ENCODE results near the gene TGFBR2. TPM values are rescaled to one million over a fixed set of nuclear protein-coding genes. Genes with fewer than 3 reads are reported as not detected.
"Not testable (repeated sequence)": the region's sequence is repeated elsewhere in the genome, so short reads cannot be mapped to it uniquely, and the experiment has no call there.

TGFBR2 gene
- total RNA-seq, 3 donors from 2014 or later, result 205 to 281 (median 243) TPM

DNA sequence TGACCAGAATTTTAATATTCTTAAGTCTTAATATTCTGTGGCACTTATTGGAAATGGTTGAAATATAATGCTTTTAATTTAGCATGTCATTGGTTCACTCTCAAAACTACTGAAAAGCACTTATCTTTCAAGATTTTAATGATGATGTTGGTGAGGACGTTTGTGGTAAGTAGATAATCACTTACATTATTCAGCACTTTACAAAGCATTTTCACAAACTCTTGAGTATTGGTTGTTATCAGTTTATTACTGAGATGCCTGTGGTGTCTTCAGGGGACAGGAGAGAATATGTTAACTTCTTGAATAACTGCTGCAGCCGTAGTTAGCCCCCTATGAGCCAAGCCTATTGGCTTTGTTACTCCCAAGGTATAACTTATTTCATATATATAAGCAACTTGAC is 15.2 kb downstream of the TGFBR2 start:
- TF ChIP-seq POLR2AphosphoS5 (IDR thresholded peaks at IDR 0.05) (no peak), POLR2A (IDR thresholded peaks at IDR 0.05) (no peak)
- TF ChIP-seq, protein P1, sequence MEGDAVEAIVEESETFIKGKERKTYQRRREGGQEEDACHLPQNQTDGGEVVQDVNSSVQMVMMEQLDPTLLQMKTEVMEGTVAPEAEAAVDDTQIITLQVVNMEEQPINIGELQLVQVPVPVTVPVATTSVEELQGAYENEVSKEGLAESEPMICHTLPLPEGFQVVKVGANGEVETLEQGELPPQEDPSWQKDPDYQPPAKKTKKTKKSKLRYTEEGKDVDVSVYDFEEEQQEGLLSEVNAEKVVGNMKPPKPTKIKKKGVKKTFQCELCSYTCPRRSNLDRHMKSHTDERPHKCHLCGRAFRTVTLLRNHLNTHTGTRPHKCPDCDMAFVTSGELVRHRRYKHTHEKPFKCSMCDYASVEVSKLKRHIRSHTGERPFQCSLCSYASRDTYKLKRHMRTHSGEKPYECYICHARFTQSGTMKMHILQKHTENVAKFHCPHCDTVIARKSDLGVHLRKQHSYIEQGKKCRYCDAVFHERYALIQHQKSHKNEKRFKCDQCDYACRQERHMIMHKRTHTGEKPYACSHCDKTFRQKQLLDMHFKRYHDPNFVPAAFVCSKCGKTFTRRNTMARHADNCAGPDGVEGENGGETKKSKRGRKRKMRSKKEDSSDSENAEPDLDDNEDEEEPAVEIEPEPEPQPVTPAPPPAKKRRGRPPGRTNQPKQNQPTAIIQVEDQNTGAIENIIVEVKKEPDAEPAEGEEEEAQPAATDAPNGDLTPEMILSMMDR (IDR thresholded peaks at IDR 0.05), result no peak
- H3K4me1 ChIP-seq, result peaks cover 0 to 3% of the 10 kb centered on the region in 2 donors
- no peaks in the 10 kb centered on the region for H3K36me3 ChIP-seq
- intact Hi-C loops (cut with DNase I; ENCODE audit: low total_unique reads), result no loop called here
- no peaks in the 10 kb centered on the region for H3K27me3 ChIP-seq
- DNase-seq (ENCODE audit: low spot score in 2 of 2), result no peak
- peak overlapping the region in 1 of 2 donors; percentile 56 for H3K27ac ChIP-seq
- H3K9me3 ChIP-seq, result no peaks in the 10 kb centered on the region
- H3K4me3 ChIP-seq, result no peak overlapping the region

DNA sequence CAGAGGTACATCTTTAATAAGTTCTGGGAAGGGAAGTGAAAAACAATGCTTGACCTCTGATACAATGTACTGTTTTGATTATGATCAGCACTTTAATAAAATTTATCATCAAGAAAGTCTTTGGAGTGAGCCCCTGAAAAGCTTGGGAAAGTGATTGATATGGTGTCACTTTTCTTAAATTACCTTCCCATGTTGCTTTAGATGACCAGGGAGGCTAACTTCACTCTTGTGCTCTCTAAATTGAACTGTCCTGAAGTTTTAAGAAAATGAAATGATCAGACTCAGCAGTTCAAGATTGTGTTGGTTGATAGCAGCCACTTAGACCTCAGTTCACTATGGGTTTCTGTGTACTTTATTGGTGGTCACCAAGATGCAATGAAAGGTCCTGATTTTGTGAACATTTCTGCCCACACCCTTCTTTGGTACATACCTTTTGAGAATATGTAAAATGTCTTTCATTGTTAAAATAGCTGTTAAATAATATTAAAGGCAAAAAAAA is 15.7 kb downstream of the TGFBR2 start:
- TF ChIP-seq POLR2AphosphoS5 (IDR thresholded peaks at IDR 0.05), result no peak

DNA sequence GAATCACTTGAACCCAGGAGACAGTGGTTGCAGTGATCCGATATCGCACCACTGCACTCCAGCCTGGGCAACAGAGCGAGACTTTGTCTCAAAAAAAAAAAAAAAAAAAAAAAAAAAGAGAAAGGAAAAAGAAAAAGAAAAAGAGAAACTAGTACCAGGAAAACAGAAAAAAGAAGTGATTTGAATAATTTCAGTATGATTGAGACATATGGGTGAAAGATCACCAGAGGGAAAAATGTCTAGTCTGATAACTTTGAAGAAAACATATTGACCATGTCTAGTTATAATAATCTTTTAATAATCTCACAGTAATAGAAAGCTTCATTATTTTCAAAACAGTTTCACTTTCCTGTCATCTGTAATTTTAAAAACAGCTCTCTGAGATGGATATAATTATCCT is 16.4 kb downstream of the TGFBR2 start:
- Histone ChIP-seq H3K27me3 (no peaks in the 10 kb centered on the region), H3K27ac (no peak overlapping the region), H3K9me3 (no peaks in the 10 kb centered on the region), H3K4me1 (peaks cover 0 to 3% of the 10 kb centered on the region in 2 donors), H3K36me3 (no peaks in the 10 kb centered on the region), H3K4me3 (no peak overlapping the region)
- intact Hi-C loops (cut with DNase I; ENCODE audit: low total_unique reads), result no loop called here
- TF ChIP-seq POLR2AphosphoS5 (IDR thresholded peaks at IDR 0.05) (no peak), POLR2A (IDR thresholded peaks at IDR 0.05) (no peak)
- TF ChIP-seq, protein P1 (IDR thresholded peaks at IDR 0.05), result no peak
- no peak for DNase-seq (ENCODE audit: low spot score in 2 of 2)

More for the DNA sequence above, 15.7 kb downstream of the TGFBR2 start:
- no peak for DNase-seq (ENCODE audit: low spot score in 2 of 2)
- Histone ChIP-seq H3K9me3 (no peaks in the 10 kb centered on the region), H3K4me1 (peaks cover 0 to 3% of the 10 kb centered on the region in 2 donors), H3K27ac (peak overlapping the region in 1 of 2 donors; percentile 56), H3K27me3 (no peaks in the 10 kb centered on the region), H3K36me3 (no peaks in the 10 kb centered on the region), H3K4me3 (no peak overlapping the region)
- intact Hi-C loops (cut with DNase I; ENCODE audit: low total_unique reads), result no loop called here

DNA sequence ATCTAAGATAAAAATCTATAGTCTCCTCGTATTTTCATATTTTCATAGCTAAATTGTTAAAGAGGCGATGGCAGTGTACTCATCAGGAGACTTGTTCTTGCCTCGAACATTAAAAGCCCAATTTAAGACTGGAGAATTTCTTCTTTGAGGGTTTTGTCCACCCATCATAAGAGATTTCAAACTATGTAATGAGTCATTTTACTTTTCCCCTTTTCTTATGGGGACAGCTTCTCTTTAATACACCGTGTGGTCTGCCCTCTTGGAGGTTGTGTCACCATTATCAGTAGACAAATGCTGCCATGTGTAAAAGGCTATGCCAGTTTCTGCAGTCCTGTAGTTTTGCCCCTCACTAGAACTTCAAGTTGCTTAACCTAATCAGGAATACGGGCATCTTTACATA is 16.9 kb downstream of the TGFBR2 start:
- DNase-seq (ENCODE audit: low spot score in 2 of 2), result no peak
- peaks cover 0 to 3% of the 10 kb centered on the region in 2 donors for H3K4me1 ChIP-seq

DNA sequence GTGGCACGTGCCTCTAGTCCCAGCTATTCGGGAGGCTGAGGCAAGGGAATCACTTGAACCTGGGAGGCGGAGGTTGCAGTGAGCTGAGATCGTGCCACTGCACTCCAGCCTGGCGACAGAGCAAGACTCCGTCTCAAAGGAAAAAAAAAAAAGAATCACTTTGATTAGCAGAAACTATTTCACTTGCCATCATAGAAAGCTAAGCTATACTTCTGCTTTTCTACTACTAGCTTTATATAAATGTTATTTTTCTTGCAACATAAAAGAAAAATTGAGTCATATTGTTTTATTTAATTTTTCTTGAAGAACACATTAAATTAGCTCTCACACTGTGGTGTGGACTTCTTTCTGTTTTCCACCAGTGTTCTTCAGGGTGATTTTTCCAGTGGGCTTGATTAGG is 18.1 kb downstream of the TGFBR2 start:
- H3K4me1 ChIP-seq; DNase-seq (ENCODE audit: low spot score in 2 of 2); H3K4me3 ChIP-seq; H3K27me3 ChIP-seq; H3K9me3 ChIP-seq; H3K36me3 ChIP-seq; intact Hi-C loops (cut with DNase I; ENCODE audit: low total_unique reads): not testable (repeated sequence)
- H3K27ac ChIP-seq, result peak overlapping the region in 1 of 2 donors; percentile 8

More for the DNA sequence above, 16.9 kb downstream of the TGFBR2 start:
- Histone ChIP-seq H3K36me3 (no peaks in the 10 kb centered on the region), H3K27me3 (no peaks in the 10 kb centered on the region), H3K4me3 (no peak overlapping the region), H3K27ac (no peak overlapping the region), H3K9me3 (no peaks in the 10 kb centered on the region)
- TF ChIP-seq POLR2A (IDR thresholded peaks at IDR 0.05), result no peak
- TF ChIP-seq POLR2AphosphoS5 (IDR thresholded peaks at IDR 0.05), result no peak
- TF ChIP-seq, protein P1 (IDR thresholded peaks at IDR 0.05), result no peak
- intact Hi-C loops (cut with DNase I; ENCODE audit: low total_unique reads), result no loop called here

DNA sequence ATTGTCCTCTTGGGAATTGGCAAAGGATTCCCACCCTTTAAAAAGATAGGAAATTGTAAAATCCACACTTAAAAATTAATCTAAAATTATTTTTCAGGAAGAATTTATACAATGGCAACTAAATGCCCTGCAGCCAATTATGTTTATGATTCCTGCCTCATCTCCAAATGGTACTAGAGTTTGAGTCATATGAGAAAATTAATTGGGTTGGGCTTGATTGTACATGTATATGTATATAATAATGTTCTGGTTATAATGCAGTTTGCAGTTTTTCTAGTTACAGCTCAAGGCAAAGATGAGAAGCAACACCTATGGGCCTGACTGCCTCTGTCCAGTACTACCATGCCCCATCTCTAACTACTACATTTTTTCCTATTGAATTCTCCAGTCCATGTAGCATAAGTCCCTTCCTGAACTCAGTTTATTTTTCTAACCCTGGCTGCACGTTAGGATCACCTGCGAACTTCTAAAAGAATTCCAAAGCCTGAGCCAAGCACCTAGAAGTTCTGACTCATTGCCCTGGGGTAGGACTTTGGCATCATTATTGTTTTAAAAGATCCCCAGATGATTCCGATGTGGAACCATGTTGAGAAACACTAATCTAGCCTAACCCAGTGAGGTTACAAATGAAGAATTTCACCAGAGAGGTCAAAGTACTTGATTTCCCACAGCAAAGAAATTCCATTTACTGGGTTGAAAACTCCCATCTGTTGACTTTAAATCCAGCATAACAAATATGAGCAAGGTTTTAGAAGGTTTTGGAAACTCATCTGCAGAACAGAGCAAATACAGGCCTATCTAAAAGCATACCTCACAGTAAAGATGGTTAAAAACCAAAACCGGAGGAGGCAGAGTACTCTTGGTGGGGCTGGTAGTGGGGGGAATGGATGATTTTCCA is 19.4 kb downstream of the TGFBR2 start:
- no peak for TF ChIP-seq POLR2A (IDR thresholded peaks at IDR 0.05)
- TF ChIP-seq POLR2AphosphoS5 (IDR thresholded peaks at IDR 0.05), result no peak
- TF ChIP-seq, protein P1 (IDR thresholded peaks at IDR 0.05), result no peak
- Histone ChIP-seq H3K4me1 (peaks cover 3 to 6% of the 10 kb centered on the region in 2 donors), H3K36me3 (no peaks in the 10 kb centered on the region), H3K27me3 (no peaks in the 10 kb centered on the region), H3K27ac (peak overlapping the region; percentile 71 to 77), H3K9me3 (no peaks in the 10 kb centered on the region), H3K4me3 (peak overlapping the region in 1 of 3 donors; percentile 0)
- intact Hi-C loops (cut with DNase I; ENCODE audit: low total_unique reads), result no loop called here
- DNase-seq (ENCODE audit: low spot score in 2 of 2), result no peak
